ENCODE data around the gene ARID3C. TPM values are rescaled to one million over a fixed set of nuclear protein-coding genes. Genes with fewer than 3 reads are reported as not detected.

The ARID3C gene
- total RNA-seq, 4 donors from 2014 or later: not detected

DNA sequence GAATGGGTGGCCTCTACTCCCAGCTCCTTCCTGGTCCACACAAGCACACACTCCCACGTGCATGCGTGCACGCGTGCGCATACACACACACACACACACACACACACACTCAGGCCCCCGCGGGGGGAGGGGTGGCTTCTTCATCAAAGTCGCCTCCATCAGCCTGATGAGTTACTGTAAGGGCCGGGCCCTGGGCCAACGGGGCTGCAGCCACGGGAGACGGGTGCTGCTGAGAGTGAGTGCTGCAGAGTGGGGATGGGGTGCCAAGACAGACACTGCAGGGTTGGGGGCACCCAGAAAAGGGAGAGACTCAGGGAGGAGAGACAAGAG lies 57.4 kb downstream of the ARID3C start:
- Histone ChIP-seq H3K4me1 (peaks cover 0 to 21% (median 0%) of the 10 kb centered on the region in 3 donors), H3K27ac (no peak overlapping the region), H3K4me3 (no peak overlapping the region), H3K27me3 (peaks cover 45% of the 10 kb centered on the region), H3K36me3 (no peaks in the 10 kb centered on the region), H3K9me3 (no peaks in the 10 kb centered on the region)
- WGBS, 2 donors (ENCODE audit: low coverage in 1 of 2): no CpG with 5 or more reads among the region's 12 CpGs
- no peak for ATAC-seq
- TF ChIP-seq POLR2AphosphoS5 (IDR thresholded peaks at IDR 0.05) (no peak), POLR2A (IDR thresholded peaks at IDR 0.05) (no peak), EP300 (IDR thresholded peaks at IDR 0.05) (no peak)
- TF ChIP-seq, protein P1, sequence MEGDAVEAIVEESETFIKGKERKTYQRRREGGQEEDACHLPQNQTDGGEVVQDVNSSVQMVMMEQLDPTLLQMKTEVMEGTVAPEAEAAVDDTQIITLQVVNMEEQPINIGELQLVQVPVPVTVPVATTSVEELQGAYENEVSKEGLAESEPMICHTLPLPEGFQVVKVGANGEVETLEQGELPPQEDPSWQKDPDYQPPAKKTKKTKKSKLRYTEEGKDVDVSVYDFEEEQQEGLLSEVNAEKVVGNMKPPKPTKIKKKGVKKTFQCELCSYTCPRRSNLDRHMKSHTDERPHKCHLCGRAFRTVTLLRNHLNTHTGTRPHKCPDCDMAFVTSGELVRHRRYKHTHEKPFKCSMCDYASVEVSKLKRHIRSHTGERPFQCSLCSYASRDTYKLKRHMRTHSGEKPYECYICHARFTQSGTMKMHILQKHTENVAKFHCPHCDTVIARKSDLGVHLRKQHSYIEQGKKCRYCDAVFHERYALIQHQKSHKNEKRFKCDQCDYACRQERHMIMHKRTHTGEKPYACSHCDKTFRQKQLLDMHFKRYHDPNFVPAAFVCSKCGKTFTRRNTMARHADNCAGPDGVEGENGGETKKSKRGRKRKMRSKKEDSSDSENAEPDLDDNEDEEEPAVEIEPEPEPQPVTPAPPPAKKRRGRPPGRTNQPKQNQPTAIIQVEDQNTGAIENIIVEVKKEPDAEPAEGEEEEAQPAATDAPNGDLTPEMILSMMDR (IDR thresholded peaks at IDR 0.05): no peak

Small RNAs within 50 kb of the gene (small RNA-seq; reads per million reads assigned to genes)
- 0 reads per million in 4 donors for gene CCL27

Other genes starting within 250 kb of the ARID3C start
- gene FAM219A, start 170.5 kb downstream of the ARID3C start, total RNA-seq: 10 to 100 TPM; 11.2 to 18.4 (median 13.4) TPM
- not detected for gene DNAI1, start 170.3 kb downstream of the ARID3C start, total RNA-seq
- gene ENHO, start 106.1 kb downstream of the ARID3C start, total RNA-seq: 1 to 10 TPM in 1 of 4 donors, under 1 TPM in 2, not detected in 1; 0.30 to 1.1 (median 0.31) TPM
- 10 to 100 TPM in 1 of 4 donors, 1 to 10 TPM in 1, under 1 TPM in 2; 0.47 to 11.6 (median 1.6) TPM for gene CNTFR, start 39.3 kb downstream of the ARID3C start, total RNA-seq
- gene RPP25L, start 17.0 kb downstream of the ARID3C start, total RNA-seq: 10 to 100 TPM; 16.6 to 29.4 (median 21.2) TPM
- 100 to 1,000 TPM in 2 of 4 donors, 10 to 100 TPM in 2; 80.5 to 136 (median 98.7) TPM for gene DCTN3, start 8.6 kb downstream of the ARID3C start, total RNA-seq
- 100 to 1,000 TPM in 1 of 4 donors, 10 to 100 TPM in 3; 58.2 to 152 (median 87.8) TPM for gene SIGMAR1, start 8.7 kb upstream of the ARID3C start, total RNA-seq
- 10 to 100 TPM; 19.1 to 51.4 (median 25.7) TPM for gene GALT, start 17.6 kb upstream of the ARID3C start, total RNA-seq
- 10 to 100 TPM; 31.8 to 80.2 (median 39.8) TPM for gene IL11RA, start 23.1 kb upstream of the ARID3C start, total RNA-seq
- not detected for gene CCL27, start 33.6 kb upstream of the ARID3C start, total RNA-seq
- gene CCL19, start 62.2 kb upstream of the ARID3C start, total RNA-seq: 1 to 10 TPM in 1 of 4 donors, not detected in 3; 1.2 TPM
- 100 to 1,000 TPM in 2 of 4 donors, 10 to 100 TPM in 1, 1 to 10 TPM in 1; 6.5 to 207 (median 110) TPM for gene CCL21, start 81.1 kb upstream of the ARID3C start, total RNA-seq

All from gastroesophageal sphincter (tissue), 4 donors.